Hypothalamus (tissue), 51 donors: Measurements from ENCODE around the gene BTBD16.

ENCODE experiments used
- DNase-seq, 51 donors: peaks; one replicate each; lab custom pipeline; 2025; lab: John Stamatoyannopoulos, UW

BTBD16 gene

GRCh38 chr10:122292376-122292775 is 21.3 kb downstream of the BTBD16 start:
- DNase-seq: no peak

- DNase-seq: no peak
These were observed 22.3 kb downstream of the BTBD16 start for GRCh38 chr10:122293156-122293960.

- DNase-seq: no peak
These were observed 22.9 kb downstream of the BTBD16 start for GRCh38 chr10:122293961-122294380.

GRCh38 chr10:122294511-122295450 is 23.7 kb downstream of the BTBD16 start:
- DNase-seq: no peak

- DNase-seq: no peak
These were observed 24.3 kb downstream of the BTBD16 start for GRCh38 chr10:122295451-122295809.

- DNase-seq: no peak
These were observed 25.4 kb downstream of the BTBD16 start for GRCh38 chr10:122296363-122297120.

- no peak for DNase-seq
These were observed 26.5 kb downstream of the BTBD16 start for GRCh38 chr10:122297583-122297982.

GRCh38 chr10:122298206-122298597 is 27.1 kb downstream of the BTBD16 start:
- no peak for DNase-seq

- DNase-seq: peak in 39 of 51 donors; percentile 14 to 80 (median 50)
These were observed 27.7 kb downstream of the BTBD16 start for GRCh38 chr10:122298598-122299301.

- DNase-seq: no peak
These were observed 28.5 kb downstream of the BTBD16 start for GRCh38 chr10:122299423-122300075.

GRCh38 chr10:122301055-122301810 is 30.1 kb downstream of the BTBD16 start:
- DNase-seq: no peak

- no peak for DNase-seq
These were observed 30.7 kb downstream of the BTBD16 start for GRCh38 chr10:122301811-122302115.

GRCh38 chr10:122302315-122302714 is 31.2 kb downstream of the BTBD16 start:
- DNase-seq: no peak

GRCh38 chr10:122303271-122304053 is 32.4 kb downstream of the BTBD16 start:
- DNase-seq: peak in 1 of 51 donors; percentile 83

GRCh38 chr10:122304054-122304579 is 33.0 kb downstream of the BTBD16 start:
- DNase-seq: no peak

GRCh38 chr10:122306282-122306681 is 35.2 kb downstream of the BTBD16 start:
- DNase-seq: no peak

GRCh38 chr10:122306744-122307143 is 35.6 kb downstream of the BTBD16 start:
- no peak for DNase-seq
